IPS-18c (cell line): ENCODE data around the gene ZNF683.

ENCODE experiments used
- H3K4me3 ChIP-seq: 2 replicates; pipeline ENCODE4 v1.7.0; 2013; ENCODE audit warnings: low read depth, mild to moderate bottlenecking, low read length, moderate library complexity; ENCODE audit not compliant: insufficient read depth
- H3K9me3 ChIP-seq: one replicate; pipeline ENCODE4 v1.6.1; 2013; ENCODE audit warnings: mild to moderate bottlenecking, low read length, moderate library complexity; ENCODE audit not compliant: control insufficient read depth, insufficient read depth

ZNF683 gene

GRCh38 chr1:26328597-26328996 lies 44.0 kb downstream of the ZNF683 start:
- H3K4me3 ChIP-seq: no peak overlapping the region
- H3K9me3 ChIP-seq: no peaks in the 10 kb centered on the region

DNA sequence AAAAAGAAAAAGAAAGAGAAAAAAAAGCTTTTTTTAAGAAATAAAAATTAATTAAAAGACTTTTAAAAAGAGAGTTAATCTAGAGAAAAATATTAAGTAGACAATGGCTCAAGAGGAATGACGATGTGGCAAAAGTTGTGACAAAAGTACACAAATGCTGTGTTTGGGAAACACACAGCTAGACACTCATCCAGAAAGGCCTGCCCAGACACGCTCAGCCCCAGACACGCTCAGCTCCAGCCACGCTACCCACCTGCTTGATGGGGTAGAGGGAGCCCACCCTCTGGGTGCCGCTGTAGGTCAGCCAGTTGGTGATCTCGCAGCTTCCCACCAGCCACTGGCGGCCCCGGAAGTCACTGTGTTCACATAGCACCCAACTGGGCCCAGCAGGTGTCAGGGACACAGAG lies 44.6 kb downstream of the ZNF683 start:
- Histone ChIP-seq H3K9me3 (no peaks in the 10 kb centered on the region), H3K4me3 (no peak overlapping the region)

DNA sequence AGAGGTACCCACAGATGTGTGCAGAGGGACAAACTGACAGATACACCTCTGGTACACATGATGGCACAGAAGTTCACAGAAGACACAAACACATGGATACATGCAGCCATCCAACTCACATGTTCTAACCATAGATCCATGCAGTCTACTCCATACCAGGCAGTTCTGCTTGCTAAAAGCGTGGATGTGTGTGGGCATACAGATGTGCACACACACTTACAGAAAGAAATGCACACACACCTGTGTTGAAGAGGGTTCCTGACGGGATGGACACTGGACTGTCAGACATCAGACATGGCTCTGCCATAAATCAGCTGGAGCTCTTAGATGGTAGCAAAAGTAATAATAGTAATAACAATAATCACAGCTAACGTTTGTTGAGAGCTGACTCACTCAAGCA lies 48.0 kb downstream of the ZNF683 start:
- Histone ChIP-seq H3K9me3 (no peaks in the 10 kb centered on the region), H3K4me3 (no peak overlapping the region)

DNA sequence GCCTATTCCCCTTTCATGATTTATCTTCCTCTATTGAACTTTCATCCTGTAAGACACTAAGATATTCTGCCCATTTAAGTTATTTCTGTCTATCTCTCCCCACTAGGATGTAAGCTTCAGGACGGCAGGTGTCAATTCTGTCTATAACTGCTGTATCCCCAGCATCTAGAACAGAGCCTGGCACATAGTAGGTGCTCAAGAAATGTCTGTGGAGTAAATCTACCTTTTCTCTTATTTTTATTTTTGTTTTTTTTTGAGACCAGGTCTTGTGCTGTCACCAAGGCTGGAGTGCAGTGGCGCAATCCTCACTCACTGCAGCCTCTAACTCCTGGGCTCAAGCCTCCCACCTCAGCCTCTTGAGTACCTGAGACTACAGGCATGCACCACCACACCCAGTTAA lies 49.2 kb downstream of the ZNF683 start:
- Histone ChIP-seq H3K4me3 (no peak overlapping the region), H3K9me3 (no peaks in the 10 kb centered on the region)

GRCh38 chr1:26322042-26322331 lies 50.6 kb downstream of the ZNF683 start:
- no peaks in the 10 kb centered on the region for H3K9me3 ChIP-seq
- H3K4me3 ChIP-seq: no peak overlapping the region

DNA sequence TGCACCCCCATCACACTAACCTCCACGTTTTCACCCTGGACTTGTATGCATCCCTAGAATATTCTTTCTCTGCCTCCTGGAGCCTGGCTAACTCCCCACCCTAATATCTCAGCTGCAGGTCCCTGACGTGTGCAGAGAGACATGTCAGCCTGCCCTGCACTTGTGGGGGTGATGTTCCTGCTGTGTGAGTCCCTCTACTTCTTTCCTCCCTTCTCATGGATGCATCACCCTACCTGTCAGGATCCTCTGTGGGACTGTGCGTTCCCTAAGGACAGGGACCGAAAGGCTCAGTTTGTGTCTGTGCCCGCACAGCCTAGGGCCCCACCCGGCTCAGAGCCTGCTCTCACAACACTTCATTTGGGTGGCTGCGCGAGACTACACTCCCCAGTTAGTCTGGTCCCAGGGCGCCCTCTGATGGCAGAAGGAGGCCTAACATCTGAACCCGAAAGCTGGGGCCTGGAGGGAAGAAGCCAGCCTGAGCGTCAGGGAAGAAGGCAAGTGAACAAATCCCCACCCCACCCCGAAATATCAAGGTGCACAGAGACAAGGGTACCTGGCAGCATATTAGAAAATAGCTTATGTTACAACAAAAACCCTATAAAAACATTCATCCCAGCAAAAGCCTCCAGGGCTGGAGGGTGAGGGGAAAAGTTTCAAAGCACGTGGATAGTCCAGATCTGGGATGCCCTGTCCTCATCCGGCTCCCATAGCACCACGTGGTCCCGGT lies 51.1 kb downstream of the ZNF683 start:
- no peaks in the 10 kb centered on the region for H3K9me3 ChIP-seq
- H3K4me3 ChIP-seq: no peak overlapping the region

- Histone ChIP-seq H3K4me3 (no peak overlapping the region), H3K9me3 (no peaks in the 10 kb centered on the region)
These were observed 51.7 kb downstream of the ZNF683 start for GRCh38 chr1:26320896-26321295.

GRCh38 chr1:26318338-26319064 lies 54.0 kb downstream of the ZNF683 start:
- H3K9me3 ChIP-seq: no peaks in the 10 kb centered on the region
- H3K4me3 ChIP-seq: no peak overlapping the region

DNA sequence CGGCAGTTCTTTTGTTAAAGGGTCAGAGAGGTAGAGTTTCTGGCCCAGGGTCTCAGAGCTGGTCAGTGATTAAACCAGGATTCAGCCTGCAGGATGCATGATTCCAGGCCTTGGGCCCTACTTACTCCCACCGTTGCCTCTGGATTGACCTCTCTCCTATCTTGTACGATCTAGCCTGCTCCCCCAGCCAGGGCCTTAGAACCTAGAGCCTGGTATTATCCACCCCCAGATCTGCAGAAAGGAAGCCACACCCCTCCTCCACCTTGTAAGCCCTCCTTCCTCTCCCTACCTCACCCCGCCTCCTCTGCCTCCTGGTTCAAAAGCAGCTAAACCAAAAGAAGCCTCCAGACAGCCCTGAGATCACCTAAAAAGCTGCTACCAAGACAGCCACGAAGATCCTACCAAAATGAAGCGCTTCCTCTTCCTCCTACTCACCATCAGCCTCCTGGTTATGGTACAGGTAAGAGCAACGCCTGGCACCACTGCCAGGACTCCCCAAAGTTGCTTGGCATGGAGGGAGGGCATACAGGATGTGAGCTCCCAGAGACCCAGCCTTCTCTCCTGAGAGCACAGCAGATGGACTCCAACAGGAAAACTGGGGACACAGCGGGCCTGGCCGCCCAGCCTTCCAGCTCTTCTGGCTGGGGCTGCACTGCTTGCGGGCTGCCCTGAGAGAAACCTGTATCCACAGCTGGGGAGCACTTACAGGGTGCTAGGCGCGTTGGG lies 54.8 kb downstream of the ZNF683 start, which contains the start of gene CD52:
TSS of gene CD52 (plus strand) at position 347 of the 726 bp plus-strand sequence. CDS start at position 407, 60 bp downstream.
- H3K9me3 ChIP-seq: no peaks in the 10 kb centered on the region
- no peak within 1 kb of the TSS for H3K4me3 ChIP-seq

GRCh38 chr1:26317146-26317545 lies 55.4 kb downstream of the ZNF683 start:
- no peak overlapping the region for H3K4me3 ChIP-seq

DNA sequence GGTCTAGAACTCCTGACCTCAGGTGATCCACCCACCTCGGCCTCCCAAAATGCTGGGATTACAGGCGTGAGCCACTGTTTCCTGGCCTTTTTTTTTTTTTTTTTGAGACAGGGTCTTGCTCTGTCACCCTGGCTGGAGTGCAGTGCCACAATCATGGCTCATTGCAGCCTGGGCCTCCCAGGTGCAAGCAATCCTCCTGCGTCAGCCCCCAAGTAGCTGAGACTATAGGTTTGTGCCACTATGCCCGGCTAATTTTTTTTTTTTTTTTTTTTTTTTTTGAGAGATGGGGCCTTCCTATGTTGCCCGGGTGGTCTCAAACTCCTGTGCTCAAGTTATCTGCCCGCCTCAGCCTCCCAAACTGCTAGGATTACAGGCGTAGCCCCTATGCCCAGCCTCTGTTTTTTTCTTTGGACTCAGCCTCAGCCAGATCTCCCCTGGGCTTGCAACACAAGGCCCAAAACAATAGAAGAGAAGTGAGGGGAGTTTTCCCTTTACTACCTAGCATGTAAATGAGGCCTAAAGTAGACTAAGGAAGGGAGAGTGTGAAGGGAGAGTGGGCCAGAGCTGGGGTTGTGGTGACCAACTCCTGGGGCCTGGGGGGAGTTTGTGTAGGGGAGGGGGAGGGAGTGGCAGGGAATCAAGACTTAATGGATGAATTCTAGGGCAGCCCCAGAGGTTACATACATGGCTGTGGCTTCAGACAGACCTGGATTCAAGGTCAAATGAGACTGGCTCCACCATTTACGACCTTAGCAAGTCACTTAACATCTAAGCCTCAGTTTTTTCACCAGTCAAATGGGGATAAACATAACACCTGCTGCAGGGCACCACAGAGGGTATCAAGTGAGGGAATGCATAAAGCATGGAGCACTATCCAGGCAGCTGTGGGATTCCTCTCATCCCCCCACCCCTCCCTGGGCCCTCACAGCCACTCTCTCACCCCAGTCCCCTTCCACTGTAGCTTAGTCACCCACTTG lies 56.4 kb downstream of the ZNF683 start:
- Histone ChIP-seq H3K9me3 (no peaks in the 10 kb centered on the region), H3K4me3 (no peak overlapping the region)

More at GRCh38 chr1:26317146-26317545, 55.4 kb downstream of the ZNF683 start:
- H3K9me3 ChIP-seq: no peaks in the 10 kb centered on the region

DNA sequence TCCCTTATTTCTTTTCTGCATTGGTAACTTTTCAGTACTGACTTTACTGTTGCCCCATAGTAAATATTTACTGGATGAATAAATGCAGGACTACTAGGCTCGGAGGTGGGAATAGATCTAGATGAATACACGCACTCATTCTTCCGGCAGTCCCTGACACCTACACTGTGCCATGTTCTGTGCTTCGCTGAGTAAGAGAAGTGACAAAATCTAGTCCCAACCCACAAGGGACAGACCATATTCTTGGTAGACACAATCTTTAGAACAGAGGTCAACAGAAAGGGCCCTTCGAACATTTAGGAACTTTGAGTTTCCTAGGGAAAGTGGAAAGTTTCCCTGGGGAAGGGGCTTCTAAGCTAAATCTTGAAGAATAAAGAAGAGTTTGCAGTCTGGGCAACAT lies 58.0 kb downstream of the ZNF683 start:
- no peak overlapping the region for H3K4me3 ChIP-seq

More for the DNA sequence above, 58.0 kb downstream of the ZNF683 start:
- no peaks in the 10 kb centered on the region for H3K9me3 ChIP-seq
